HG03135 (cell line): Measurements from ENCODE around the gene NME4.
"Not testable (repeated sequence)": the region's sequence is repeated elsewhere in the genome, so short reads cannot be mapped to it uniquely, and the experiment has no call there.

Experiments
- ATAC-seq: cut with Tn5 transposase; IDR thresholded peaks from one replicate; pipeline ENCODE4 v1.9.1; 2021; ENCODE audit warnings: mild to moderate bottlenecking, moderate library complexity; ENCODE audit not compliant: unreplicated experiment

Gene NME4

DNA sequence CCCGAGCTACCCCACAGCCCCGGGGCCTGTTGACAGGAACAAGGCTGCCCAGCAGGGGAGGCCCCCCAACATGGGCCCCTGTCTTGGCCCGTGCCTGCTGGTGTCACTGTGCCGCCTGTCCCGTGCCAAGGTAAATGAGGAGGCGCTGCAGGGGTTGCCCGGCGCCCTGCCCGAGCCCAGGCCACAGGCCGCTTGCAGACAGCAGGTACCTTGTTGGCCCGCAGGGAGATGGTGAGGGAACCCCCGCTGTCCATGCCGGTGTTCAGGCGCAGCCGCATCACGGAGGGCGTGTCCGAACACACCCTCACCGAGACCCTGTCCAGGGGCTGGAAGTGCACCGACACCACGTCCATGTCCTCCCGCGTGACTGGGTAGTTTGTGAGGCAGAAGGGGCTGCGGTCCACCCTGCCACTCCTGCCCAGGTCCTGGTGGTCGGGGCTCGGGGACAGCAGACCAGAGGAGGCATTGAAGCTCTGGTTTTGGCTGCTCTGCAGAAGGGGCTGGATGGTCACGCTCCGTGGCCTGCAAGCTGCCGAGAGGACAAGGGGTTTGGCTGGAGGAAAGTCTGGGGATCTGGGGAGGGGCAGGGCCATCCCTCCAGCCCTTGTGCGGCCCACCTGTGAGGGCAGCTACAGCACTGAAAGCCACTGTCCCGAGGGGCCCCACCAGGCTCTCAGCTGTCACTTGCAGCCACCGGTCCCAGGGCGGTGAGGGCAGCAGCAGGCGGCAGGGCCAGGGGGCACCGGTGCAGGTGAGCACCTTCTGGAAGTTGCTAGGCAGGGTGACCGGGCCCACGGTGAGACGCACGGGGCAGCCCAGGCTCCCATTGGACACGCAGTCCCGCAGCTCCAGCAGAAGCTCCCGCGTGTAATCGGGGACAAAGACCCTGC lies 20.8 kb upstream of the NME4 start:
- ATAC-seq, result no peak

DNA sequence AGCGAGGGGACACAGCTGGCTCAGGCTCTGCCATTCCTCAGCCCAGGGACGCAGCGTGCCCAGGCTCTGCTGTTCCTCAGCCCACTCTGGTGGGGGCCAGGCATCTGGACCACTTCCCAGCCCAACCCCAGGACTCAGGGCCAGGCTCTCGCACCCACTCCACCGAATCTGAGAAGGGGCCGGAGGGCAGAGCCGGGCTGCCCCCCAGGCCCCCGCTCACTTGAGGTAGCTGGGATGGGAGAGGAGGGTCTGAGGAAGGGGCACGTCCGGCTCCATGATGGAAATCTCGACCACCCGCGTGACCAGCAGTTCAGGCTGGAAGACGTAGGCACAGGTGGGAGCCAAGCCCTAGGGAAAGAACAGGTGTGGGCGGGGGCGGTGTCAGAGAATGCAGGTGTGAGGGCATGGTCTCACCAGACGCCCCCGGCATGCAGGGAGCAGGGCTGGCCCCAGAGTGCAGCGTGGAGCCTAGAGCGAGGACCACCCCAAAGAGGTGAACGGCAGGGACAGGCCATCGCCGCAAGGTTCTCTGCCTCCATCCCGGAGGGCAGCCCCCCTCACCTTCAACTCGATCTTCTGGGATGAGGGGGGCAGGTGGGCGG lies 20.1 kb upstream of the NME4 start:
- ATAC-seq, result no peak

DNA sequence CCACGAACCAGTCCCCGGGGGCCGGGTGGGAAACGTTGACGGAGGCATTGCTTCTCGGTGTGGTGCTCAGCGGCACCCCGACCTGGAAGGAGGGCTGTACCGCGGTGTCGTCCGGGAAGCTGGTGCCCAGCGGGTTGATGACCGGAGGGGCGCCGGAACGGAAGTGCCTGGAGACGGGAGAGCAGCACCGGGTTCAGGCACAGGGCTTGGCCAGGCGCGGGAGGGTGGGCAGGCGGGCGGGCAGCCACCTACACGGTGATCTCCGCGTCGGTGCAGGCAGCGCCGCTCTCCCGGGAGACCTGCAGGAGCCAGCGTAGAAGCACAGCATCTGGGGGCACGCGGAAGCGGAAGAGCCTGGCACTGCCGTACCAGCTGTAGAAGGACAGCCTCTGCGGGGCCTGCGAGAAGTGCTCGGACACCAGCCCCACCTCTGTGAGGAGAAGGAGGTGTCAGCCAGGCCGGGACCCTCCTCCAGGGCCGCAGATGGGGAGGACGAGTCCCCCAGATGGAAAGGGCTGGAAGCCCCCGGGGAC lies 19.5 kb upstream of the NME4 start:
- ATAC-seq, result no peak

DNA sequence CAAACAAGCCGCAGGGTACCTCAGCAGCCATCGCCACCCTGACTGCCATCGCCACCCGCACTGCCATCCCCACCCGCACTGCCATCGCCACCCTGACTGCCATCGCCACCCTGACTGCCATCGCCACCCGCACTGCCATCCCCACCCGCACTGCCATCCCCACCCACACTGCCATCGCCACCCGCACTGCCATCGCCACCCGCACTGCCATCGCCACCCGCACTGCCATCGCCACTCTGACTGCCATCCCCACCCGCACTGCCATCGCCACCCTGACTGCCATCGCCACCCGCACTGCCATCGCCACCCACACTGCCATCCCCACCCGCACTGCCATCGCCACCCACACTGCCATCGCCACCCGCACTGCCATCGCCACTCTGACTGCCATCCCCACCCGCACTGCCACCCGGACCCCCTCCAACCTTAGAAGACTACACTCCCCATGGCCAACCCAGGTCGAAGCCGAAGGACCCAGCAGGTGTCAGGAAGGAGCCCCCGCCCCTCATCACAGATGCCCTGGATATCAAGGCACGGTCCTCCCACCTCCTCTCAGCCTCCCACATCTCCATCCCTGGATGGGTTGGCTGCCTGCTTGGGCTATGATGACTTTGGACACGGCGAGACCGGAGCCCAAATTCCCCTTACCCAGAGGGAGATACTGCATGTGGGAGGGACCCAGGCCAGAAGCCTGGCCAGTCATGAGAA lies 18.7 kb upstream of the NME4 start:
- ATAC-seq, result not testable (repeated sequence)

DNA sequence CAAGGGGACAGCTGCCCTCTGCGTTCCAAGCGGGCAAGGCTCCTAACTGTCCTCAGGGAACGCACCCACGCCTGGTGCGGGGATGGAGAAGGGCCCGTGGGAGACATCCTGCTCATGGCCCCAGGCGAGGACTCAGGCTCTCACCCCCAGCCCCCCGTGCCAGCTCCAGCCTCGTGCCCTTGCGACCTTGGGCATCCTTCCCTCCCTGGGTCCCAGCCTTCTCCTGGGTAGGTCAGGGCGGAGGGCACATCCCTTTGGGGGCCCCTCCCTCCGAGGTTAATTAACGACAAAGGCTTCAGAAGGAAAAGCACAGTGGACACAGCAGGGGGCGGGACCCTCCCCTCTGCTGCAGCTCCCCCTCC lies 18.2 kb upstream of the NME4 start:
- no peak for ATAC-seq

DNA sequence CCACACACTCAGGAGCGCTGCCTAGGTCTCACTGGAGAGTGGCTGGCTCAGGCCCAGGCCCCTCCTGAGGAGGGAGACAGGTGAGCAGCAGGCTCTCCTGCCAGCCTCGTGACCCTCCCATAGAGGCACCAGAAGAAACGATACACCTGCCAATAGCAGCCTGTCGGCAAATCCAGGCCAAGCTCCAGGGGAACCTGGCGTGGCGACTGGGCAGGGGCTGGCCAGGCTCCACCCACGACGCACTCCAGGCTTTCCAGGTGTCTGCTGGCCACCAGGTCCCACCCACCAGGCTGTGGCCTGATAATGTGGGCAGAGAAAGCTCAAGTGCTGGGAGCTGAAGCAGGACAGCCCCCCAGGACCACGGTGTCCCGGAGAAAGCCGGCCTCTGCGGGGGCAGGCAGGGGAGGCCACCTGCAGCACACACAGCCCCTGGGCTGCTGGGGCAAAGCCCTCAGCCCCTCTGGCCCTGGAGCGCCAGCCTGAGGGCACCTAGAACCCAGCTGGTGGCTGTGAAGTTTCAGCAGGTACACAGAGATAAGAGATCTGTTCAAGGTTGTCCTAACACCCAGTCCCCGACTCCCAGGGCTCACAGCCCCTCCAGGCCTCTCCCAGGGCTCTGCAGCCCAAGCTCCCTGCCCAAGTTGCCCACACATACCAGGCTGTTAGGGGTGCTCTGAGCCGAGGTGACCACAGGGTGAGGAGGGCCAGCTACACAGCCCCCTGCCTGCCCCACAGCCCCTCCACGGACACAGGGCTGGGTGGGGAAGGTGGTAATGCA lies 17.6 kb upstream of the NME4 start:
- no peak for ATAC-seq

DNA sequence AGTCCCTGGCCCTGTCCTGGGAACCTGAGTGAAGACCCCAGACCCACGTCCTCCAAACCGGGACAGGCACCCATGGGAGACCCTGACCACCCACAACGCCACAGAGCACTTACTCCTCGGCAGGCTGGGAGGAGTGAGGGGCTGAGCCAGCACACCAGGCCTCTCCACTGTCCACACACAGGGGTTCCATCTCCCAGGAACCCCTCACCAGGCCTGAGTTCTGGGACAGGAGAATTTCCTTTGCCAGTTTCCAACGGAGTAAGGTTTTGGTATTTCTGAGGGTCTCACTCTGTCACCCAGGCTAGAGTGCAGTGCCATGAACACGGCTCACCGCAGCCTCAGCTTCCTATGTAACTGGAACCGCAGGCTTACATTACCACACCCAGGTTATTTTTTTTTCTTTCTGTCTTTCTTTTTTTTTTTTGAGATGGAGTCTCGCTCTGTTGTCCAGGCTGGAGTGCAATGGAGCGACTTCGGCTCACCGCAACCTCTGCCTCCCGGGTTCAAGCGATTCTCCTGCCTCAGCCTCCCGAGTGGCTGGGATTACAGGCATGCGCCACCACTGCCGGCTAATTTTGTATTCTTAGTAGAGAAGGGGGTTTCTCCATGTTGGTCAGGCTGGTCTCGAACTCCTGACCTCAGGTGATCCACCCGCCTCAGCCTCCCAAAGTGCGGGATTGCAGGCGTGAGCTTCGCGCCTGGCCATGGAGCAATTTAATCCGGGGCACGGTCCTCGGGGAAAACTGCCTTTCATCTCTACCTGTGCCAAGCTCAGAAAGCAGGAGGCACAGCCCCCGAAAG lies 16.8 kb upstream of the NME4 start:
- no peak for ATAC-seq

DNA sequence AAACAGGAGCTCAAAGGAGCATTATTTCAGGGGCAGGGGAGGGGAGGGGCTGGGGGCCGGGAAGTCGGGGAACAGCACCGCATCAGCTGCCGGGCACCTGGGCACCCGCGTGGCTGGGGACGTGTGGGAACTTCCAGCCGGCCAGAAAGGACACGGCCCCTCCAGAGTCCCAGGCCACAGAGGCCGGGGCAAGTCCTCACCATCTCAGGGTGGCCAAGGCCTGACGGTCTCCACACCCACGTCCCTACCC lies 16.3 kb upstream of the NME4 start:
- no peak for ATAC-seq

DNA sequence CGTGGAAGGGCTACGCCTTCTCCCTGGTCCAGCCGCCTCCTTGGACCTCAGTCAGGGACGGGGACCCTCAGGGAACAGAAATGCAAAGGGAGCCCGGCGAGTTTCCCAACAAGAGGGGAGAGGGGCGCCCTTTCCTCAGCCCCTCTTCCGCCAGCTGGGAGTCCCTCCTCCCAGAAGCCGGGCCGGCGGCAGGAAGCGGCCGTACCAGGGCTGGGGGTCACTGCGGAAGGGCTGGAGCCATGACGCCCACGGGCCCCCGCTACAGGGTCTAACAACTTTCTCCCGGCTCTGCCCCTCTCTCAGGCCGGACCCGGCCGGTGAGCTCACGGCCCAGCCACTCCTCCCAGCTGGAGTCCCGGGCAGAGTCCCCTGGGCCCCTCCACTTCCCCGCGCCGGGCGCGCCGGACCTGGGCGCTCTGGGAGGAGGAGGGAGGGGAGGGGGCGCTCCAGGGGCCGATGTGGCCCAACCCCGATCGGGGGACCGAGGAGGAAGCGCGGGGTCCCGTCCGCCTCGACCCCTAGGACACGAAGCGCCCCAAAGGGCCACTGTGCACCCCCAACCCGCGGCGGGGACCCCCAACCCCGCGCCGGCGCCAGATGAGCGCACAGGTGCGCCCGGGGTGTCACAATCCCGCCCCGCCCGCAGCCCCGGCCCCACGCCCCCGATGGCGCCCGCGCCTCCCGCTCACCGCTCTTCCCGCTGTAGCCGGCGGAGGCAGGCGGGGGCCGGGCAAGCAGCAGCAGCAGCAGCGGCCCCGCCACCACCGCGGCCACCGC lies 15.8 kb upstream of the NME4 start:
- peak; percentile 19 for ATAC-seq

DNA sequence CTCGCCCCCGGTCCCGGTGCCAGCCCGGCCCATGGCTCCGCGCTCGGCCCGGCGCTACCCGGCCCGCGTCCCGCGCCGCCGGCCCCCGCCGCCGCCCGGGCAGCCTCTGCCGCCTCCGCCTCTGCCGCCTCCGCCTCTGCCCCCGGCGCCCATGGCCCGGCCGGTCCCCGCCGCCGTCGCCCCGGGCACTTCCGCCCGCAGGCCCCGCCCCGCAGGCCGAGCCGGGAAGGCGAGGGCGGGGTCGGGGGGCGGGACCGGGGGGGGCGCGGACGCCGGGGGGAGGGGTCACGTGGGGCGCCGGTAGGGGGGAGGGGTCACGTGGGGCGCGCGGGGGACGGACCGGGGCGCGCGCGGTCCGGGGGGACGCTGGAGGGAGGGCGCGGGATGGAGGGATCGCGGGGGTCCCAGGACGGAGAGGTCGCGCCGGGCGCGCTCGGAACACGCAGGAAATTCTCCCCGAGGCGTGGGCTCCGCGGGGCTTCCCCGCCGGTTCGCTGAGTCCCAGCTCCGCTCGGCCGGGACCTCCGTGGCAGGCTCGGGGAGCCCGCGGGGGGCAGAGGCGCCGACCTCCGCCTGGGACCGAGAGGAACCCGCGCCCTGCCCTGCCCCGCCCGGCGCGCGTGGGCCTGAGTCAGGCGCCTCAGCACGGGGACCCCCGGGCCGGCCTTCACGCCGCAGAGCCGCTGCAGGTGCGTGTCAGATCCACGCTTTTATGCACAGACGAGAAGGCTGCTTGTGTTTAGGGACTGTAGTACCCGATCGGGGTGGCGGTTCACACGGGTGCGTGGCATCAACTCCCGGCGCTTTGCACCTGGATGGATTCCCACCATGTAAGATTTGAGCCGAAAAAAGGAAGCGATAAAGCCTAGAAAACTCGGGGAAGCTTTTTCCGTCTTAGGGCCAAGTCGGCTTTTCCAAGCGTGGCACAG lies 14.9 kb upstream of the NME4 start, which contains the start of gene PGAP6:
PGAP6 (minus strand) TSS at position 190 of the 929 bp plus-strand sequence; CDS start at position 33, 157 bp downstream.
- peak; percentile 51 for ATAC-seq

DNA sequence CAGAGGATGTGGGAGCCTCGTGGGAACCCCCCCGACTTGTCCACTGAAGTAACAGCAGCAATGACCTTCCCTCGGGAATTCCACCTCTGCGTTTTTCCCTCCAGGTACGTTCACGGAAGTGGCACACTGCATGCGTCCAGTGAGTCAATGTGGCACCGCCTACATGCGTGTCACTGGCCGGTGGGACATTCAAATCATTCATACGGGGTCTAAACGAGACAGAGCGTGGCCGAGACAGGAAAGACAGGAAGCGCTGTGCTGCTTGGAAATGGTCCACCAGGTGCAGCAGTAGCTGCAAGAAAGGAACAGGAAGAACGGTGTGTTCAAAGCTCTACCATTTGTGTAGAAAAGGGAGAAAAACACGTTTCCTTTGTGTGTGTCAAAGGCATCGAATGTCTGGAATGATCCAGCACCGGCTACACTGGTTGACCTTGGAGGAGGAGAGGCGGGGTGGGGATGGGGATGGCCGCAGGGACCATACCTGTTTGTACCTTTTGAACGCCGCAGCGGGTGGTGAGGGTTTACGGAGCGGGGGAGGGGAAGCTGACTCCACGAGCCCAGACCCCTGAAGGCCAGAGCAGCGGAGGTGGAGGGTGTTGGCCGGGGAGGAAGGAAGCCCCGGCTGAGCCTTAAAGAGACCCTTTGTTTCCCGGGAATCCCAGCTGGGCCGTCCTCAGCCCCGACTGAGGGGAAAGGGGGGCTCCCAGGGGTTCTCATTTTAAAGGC lies 13.5 kb upstream of the NME4 start:
- no peak for ATAC-seq

DNA sequence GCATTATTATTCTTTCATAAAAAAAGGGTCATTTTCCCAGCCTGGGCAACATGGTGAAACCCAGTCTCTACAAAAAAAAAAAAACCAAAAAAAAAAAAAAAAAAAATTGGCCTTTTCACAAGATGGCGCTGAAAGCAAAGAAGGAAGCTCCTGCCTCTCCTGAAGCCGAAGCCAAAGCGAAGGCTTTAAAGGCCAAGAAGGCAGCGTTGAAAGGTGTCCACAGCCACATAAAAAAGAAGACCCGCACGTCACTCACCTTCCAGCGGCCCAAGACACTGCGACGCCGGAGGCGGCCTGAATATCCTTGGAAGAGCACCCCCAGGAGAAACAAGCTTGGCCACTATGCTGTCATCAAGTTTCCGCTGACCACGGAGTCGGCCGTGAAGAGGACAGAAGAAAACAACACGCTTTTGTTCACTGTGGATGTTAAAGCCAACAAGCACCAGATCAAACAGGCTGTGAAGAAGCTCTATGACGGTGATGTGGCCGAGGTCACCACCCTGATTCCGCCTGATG lies 10.3 kb upstream of the NME4 start:
- ATAC-seq, result no peak

DNA sequence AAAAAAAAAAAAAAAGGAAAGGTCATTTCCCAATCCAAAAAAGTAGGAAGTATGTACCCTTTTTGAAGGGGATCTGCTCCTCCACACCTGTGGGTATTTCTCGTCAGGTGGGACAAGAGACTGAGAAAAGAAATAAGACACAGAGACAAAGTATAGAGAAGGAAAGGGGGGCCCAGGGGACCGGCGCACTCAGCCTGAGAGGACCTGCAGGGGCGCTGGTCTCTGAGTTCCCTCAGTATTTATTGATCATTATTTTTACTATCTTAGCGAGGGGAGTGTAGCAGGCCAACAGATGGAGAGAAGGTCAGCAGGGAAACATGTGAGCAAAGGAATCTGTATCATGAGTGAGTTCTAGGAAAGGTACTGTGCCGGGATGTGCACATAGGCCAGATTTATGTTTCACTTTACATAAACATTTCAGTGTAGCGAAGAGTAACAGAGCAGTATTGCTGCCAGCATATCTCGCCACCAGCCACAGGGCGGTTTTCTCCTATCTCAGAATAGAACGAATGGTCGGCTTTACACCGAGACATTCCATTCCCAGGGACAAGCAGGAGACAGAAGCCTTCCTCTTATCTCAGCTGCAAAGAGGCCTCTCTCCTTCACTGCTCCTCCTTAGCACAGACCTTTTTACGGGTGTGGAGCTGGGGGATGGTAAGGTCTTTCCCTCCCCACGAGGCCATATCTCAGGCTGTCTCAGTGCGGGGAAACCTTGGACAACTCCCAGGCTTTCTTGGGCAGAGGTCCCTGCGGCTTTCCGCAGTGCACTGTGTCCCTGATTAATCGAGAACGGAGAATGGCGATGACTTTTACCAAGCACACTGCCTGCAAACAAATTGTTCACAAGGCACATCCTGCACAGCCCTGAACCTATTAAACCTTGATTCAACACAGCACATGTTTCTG lies 9.0 kb upstream of the NME4 start:
- ATAC-seq, result not testable (repeated sequence)

DNA sequence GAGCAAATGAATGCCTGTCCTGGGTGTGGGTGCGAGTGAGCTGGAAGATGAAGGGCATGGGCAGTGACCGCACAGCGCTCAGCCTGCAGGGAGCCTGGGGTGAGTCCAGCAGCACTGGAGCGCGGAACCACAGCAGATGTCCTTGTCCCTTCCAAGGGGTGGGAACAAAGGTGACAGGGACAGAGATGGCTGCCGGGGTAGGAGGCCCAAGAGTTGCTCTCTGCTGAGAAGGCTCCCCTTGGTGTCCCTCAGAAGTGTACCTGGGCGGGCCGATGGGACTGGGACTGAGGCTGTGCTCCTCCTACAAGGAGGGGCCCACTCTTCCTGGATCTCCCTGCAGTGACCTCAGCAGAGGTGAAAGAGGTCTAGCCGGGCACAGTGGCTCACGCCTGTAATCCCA lies 7.6 kb upstream of the NME4 start:
- no peak for ATAC-seq

DNA sequence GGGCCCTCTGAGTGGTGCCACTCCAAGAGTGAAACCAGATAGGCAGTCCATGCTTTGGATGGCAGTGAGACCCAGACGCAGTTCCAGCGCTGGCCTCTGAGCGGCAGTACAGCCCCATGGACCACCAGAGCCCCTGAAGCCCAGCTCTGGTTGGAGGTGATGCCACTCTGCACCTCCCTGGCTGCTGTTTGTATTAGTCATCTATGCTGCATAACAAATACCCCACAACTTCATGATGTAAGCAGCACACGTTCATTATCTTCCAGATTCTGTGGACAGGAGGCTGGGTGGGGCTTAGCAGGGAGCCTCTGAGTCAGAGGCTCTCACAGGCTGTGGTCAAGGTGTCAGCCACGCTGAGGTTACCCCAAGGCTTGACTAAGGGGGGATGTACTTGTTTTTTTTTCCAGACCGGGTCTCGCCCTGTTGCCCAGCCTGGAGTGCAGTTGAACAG lies 5.1 kb upstream of the NME4 start:
- no peak for ATAC-seq

DNA sequence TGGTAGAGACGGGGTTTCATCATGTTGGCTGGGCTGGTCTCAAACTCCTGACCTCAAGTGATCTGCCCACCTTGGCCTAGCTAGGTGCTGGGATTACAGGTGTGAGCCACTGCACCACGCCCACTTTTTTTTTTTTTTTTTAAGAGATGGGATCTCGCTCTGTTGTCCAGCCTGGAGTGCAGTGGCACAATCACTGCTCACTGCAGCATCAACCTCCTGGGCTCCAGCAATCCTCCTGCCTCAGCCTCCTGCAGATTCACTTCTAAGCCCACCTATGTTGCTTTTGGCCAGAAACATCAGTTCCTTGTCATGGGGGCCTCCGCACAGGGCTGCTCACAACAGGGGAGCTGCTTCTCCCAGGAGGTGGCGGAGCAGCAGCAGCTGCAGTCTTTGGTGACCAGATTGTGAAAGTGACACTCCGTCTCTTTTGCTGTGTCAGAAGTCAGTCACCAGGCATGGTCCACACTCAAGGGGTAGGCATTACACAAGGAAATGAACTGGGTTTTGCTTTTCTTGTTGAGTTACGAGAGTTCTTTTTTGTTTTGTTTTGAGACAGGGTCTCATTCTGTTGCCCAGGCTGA lies 4.5 kb upstream of the NME4 start:
- ATAC-seq, result no peak
